Stimulated activated naive CD8-positive, alpha-beta T cell treated with anti-CD3 and anti-CD28 coated beads, Interleukin-15, amount 100 ng/mL, for 72 hours (primary cell): ENCODE results near the gene AIG1.
A peak's percentile ranks its signal among the peaks of the same experiment; 100 is the strongest.
"Not testable (repeated sequence)": the region's sequence is repeated elsewhere in the genome, so short reads cannot be mapped to it uniquely, and the experiment has no call there.

Source experiments
- ATAC-seq: fragments of 150-1000 bp; cut with Tn5 transposase; 2 replicates; pipeline ENCODE4 v1.10.0; 2021; ENCODE audit warnings: mild to moderate bottlenecking, moderate library complexity
- DNase-seq, 2 donors: peaks; one replicate each; pipeline ENCODE4 v3.0.0; 2021 to 2022
- H3K27ac Mint-ChIP-seq, 2 donors: one replicate each; pipeline ENCODE4 v1.8.0; 2022; ENCODE audit warnings: mild to moderate bottlenecking in 2 of 2, mixed read lengths in 2 of 2, moderate library complexity in 2 of 2
- H3K27me3 Mint-ChIP-seq: one replicate; pipeline ENCODE4 v1.8.0; 2022; ENCODE audit warnings: mixed read lengths
- H3K4me1 Mint-ChIP-seq: one replicate; pipeline ENCODE4 v1.8.0; 2022; ENCODE audit warnings: mild to moderate bottlenecking, mixed read lengths
- H3K4me3 Mint-ChIP-seq, 2 donors: one replicate each; pipeline ENCODE4 v1.8.0; 2022; ENCODE audit warnings: mild to moderate bottlenecking in 2 of 2, mixed read lengths in 2 of 2, moderate library complexity in 1 of 2
- H3K9me3 Mint-ChIP-seq, 2 donors: one replicate each; pipeline ENCODE4 v1.8.0; 2022; ENCODE audit warnings: mixed read lengths in 2 of 2

Gene AIG1

GRCh38 chr6:143245656-143246055, 185.0 kb downstream of the AIG1 start:
- DNase-seq, result no peak
- H3K27me3 Mint-ChIP-seq, result no peaks in the 10 kb centered on the region
- no peak for ATAC-seq

GRCh38 chr6:143246166-143246775, 185.6 kb downstream of the AIG1 start:
- DNase-seq, H3K4me3 Mint-ChIP-seq, H3K9me3 Mint-ChIP-seq, H3K4me1 Mint-ChIP-seq, ATAC-seq, H3K27me3 Mint-ChIP-seq: not testable (repeated sequence)
- H3K27ac Mint-ChIP-seq, result peak overlapping the region in 1 of 2 donors; percentile 49

More at GRCh38 chr6:143245656-143246055, 185.0 kb downstream of the AIG1 start:
- Mint-ChIP-seq H3K4me1 (peaks cover 9% of the 10 kb centered on the region), H3K9me3 (peaks cover 0 to 6% of the 10 kb centered on the region in 2 donors), H3K4me3 (no peak overlapping the region), H3K27ac (no peak overlapping the region)

- Mint-ChIP-seq H3K4me3 (no peak overlapping the region), H3K4me1 (peaks cover 9% of the 10 kb centered on the region), H3K27me3 (no peaks in the 10 kb centered on the region), H3K9me3 (peaks cover 0 to 6% of the 10 kb centered on the region in 2 donors), H3K27ac (no peak overlapping the region)
- DNase-seq, result no peak
- ATAC-seq, result no peak
Observed at GRCh38 chr6:143247586-143247985, 186.9 kb downstream of the AIG1 start.

GRCh38 chr6:143248359-143248758, 187.7 kb downstream of the AIG1 start:
- H3K4me3 Mint-ChIP-seq, result no peak overlapping the region
- H3K4me1 Mint-ChIP-seq, result peaks cover 9% of the 10 kb centered on the region
- H3K9me3 Mint-ChIP-seq, result peaks cover 0 to 6% of the 10 kb centered on the region in 2 donors
- peak; percentile 16 to 45 for DNase-seq
- no peaks in the 10 kb centered on the region for H3K27me3 Mint-ChIP-seq
- no peak overlapping the region for H3K27ac Mint-ChIP-seq
- peak; percentile 85 for ATAC-seq

GRCh38 chr6:143251288-143251687, 190.6 kb downstream of the AIG1 start:
- no peak for ATAC-seq
- Mint-ChIP-seq H3K4me3 (no peak overlapping the region), H3K27ac (no peak overlapping the region), H3K9me3 (peaks cover 0 to 3% of the 10 kb centered on the region in 2 donors), H3K4me1 (peaks cover 9% of the 10 kb centered on the region), H3K27me3 (no peaks in the 10 kb centered on the region)
- DNase-seq, result no peak

- Mint-ChIP-seq H3K9me3 (no peaks in the 10 kb centered on the region), H3K4me3 (no peak overlapping the region), H3K4me1 (peaks cover 9% of the 10 kb centered on the region), H3K27me3 (no peaks in the 10 kb centered on the region), H3K27ac (no peak overlapping the region)
- ATAC-seq (no peak), DNase-seq (no peak)
Observed at GRCh38 chr6:143252961-143253360, 192.3 kb downstream of the AIG1 start.

GRCh38 chr6:143253586-143253985, 192.9 kb downstream of the AIG1 start:
- Mint-ChIP-seq H3K9me3 (peaks cover 0 to 2% of the 10 kb centered on the region in 2 donors), H3K4me3 (no peak overlapping the region), H3K27ac (no peak overlapping the region), H3K27me3 (no peaks in the 10 kb centered on the region), H3K4me1 (peaks cover 2% of the 10 kb centered on the region)
- ATAC-seq (no peak), DNase-seq (no peak)

- Mint-ChIP-seq H3K4me3 (no peak overlapping the region), H3K4me1 (no peaks in the 10 kb centered on the region), H3K27ac (no peak overlapping the region), H3K9me3 (peaks cover 6 to 14% of the 10 kb centered on the region in 2 donors), H3K27me3 (no peaks in the 10 kb centered on the region)
- DNase-seq (no peak), ATAC-seq (no peak)
Observed at GRCh38 chr6:143258945-143259344, 198.3 kb downstream of the AIG1 start.

- Mint-ChIP-seq H3K9me3 (peaks cover 6 to 14% of the 10 kb centered on the region in 2 donors), H3K27me3 (no peaks in the 10 kb centered on the region), H3K4me1 (no peaks in the 10 kb centered on the region), H3K27ac (no peak overlapping the region), H3K4me3 (no peak overlapping the region)
- ATAC-seq (no peak), DNase-seq (no peak)
Observed at GRCh38 chr6:143260857-143261256, 200.2 kb downstream of the AIG1 start.

- no peak overlapping the region for H3K27ac Mint-ChIP-seq
- ATAC-seq (no peak), DNase-seq (no peak)
- no peaks in the 10 kb centered on the region for H3K4me1 Mint-ChIP-seq
- H3K27me3 Mint-ChIP-seq, result no peaks in the 10 kb centered on the region
- no peak overlapping the region for H3K4me3 Mint-ChIP-seq
- H3K9me3 Mint-ChIP-seq, result peaks cover 6 to 14% of the 10 kb centered on the region in 2 donors
Observed at GRCh38 chr6:143261899-143262436, 201.3 kb downstream of the AIG1 start.

- Mint-ChIP-seq H3K27ac (no peak overlapping the region), H3K4me3 (no peak overlapping the region), H3K4me1 (no peaks in the 10 kb centered on the region), H3K9me3 (peaks cover 6 to 14% of the 10 kb centered on the region in 2 donors), H3K27me3 (no peaks in the 10 kb centered on the region)
- ATAC-seq (no peak), DNase-seq (no peak)
Observed at GRCh38 chr6:143262859-143263258, 202.2 kb downstream of the AIG1 start.

GRCh38 chr6:143264379-143264778, 203.7 kb downstream of the AIG1 start:
- H3K27ac Mint-ChIP-seq, result no peak overlapping the region
- no peaks in the 10 kb centered on the region for H3K4me1 Mint-ChIP-seq
- no peaks in the 10 kb centered on the region for H3K27me3 Mint-ChIP-seq
- DNase-seq, result no peak
- H3K9me3 Mint-ChIP-seq, result peaks cover under 1 to 4% of the 10 kb centered on the region in 2 donors
- no peak for ATAC-seq
- no peak overlapping the region for H3K4me3 Mint-ChIP-seq

- Mint-ChIP-seq H3K27me3 (no peaks in the 10 kb centered on the region), H3K4me1 (no peaks in the 10 kb centered on the region), H3K27ac (no peak overlapping the region), H3K4me3 (no peak overlapping the region), H3K9me3 (no peaks in the 10 kb centered on the region)
- ATAC-seq (no peak), DNase-seq (no peak)
Observed at GRCh38 chr6:143264986-143265764, 204.5 kb downstream of the AIG1 start.

- no peaks in the 10 kb centered on the region for H3K27me3 Mint-ChIP-seq
- ATAC-seq (no peak), DNase-seq (no peak)
- no peak overlapping the region for H3K4me3 Mint-ChIP-seq
- no peaks in the 10 kb centered on the region for H3K4me1 Mint-ChIP-seq
- peaks cover 5 to 7% of the 10 kb centered on the region in 2 donors for H3K9me3 Mint-ChIP-seq
- peak overlapping the region in 1 of 2 donors; percentile 27 for H3K27ac Mint-ChIP-seq
Observed at GRCh38 chr6:143267760-143268159, 207.1 kb downstream of the AIG1 start.

GRCh38 chr6:143268439-143268838, 207.8 kb downstream of the AIG1 start:
- DNase-seq (no peak), ATAC-seq (no peak)
- no peak overlapping the region for H3K27ac Mint-ChIP-seq
- no peak overlapping the region for H3K4me3 Mint-ChIP-seq
- no peaks in the 10 kb centered on the region for H3K27me3 Mint-ChIP-seq
- peaks cover 10% of the 10 kb centered on the region in 2 donors for H3K9me3 Mint-ChIP-seq
- no peaks in the 10 kb centered on the region for H3K4me1 Mint-ChIP-seq

- DNase-seq (no peak), ATAC-seq (no peak)
- H3K4me3 Mint-ChIP-seq, result no peak overlapping the region
- no peaks in the 10 kb centered on the region for H3K4me1 Mint-ChIP-seq
- no peaks in the 10 kb centered on the region for H3K27me3 Mint-ChIP-seq
- peaks cover 11 to 19% of the 10 kb centered on the region in 2 donors for H3K9me3 Mint-ChIP-seq
- no peak overlapping the region for H3K27ac Mint-ChIP-seq
Observed at GRCh38 chr6:143270026-143270425, 209.3 kb downstream of the AIG1 start.
